Osteocyte (in vitro differentiated cells): Measurements from ENCODE around the gene BCO1. TPM values are rescaled to one million over a fixed set of nuclear protein-coding genes. Genes with fewer than 3 reads are reported as not detected.

Experiments
- DNase-seq: peaks from one replicate; pipeline ENCODE4 v3.0.0; 2021; ENCODE audit warnings: mixed read lengths; ENCODE audit not compliant: unreplicated experiment; ENCODE audit errors: extremely low spot score
- H3K27ac Mint-ChIP-seq: one replicate; pipeline ENCODE4 v1.8.0; 2021; ENCODE audit warnings: mild to moderate bottlenecking, mixed read lengths; ENCODE audit not compliant: unreplicated experiment
- H3K27me3 Mint-ChIP-seq: one replicate; pipeline ENCODE4 v1.8.0; 2021; ENCODE audit warnings: mixed read lengths; ENCODE audit not compliant: unreplicated experiment
- H3K36me3 Mint-ChIP-seq: one replicate; pipeline ENCODE4 v1.8.0; 2021; ENCODE audit warnings: mixed read lengths; ENCODE audit not compliant: unreplicated experiment
- H3K4me1 Mint-ChIP-seq: one replicate; pipeline ENCODE4 v1.8.0; 2021; ENCODE audit warnings: mixed read lengths; ENCODE audit not compliant: unreplicated experiment
- H3K4me3 Mint-ChIP-seq: one replicate; pipeline ENCODE4 v1.8.0; 2021; ENCODE audit warnings: mild to moderate bottlenecking, moderate library complexity, mixed read lengths; ENCODE audit not compliant: unreplicated experiment
- H3K9me3 Mint-ChIP-seq: one replicate; pipeline ENCODE4 v1.8.0; 2021; ENCODE audit warnings: mixed read lengths; ENCODE audit not compliant: unreplicated experiment
- total RNA-seq: library from RNA; stranded (reverse); gene quantifications from 2 replicates; pipeline ENCODE4 v1.2.1, GENCODE V29; 2021
- TF ChIP-seq, protein P1 (sequence below): fragments of 200-600 bp; sonication (generic); IDR thresholded peaks from 2 replicates; pipeline ENCODE4 v1.5.0; 2021; ENCODE audit warnings: antibody characterized with exemption, mild to moderate bottlenecking, moderate library complexity

BCO1 gene
- total RNA-seq, 1 donor from 2014 or later: not detected

DNA sequence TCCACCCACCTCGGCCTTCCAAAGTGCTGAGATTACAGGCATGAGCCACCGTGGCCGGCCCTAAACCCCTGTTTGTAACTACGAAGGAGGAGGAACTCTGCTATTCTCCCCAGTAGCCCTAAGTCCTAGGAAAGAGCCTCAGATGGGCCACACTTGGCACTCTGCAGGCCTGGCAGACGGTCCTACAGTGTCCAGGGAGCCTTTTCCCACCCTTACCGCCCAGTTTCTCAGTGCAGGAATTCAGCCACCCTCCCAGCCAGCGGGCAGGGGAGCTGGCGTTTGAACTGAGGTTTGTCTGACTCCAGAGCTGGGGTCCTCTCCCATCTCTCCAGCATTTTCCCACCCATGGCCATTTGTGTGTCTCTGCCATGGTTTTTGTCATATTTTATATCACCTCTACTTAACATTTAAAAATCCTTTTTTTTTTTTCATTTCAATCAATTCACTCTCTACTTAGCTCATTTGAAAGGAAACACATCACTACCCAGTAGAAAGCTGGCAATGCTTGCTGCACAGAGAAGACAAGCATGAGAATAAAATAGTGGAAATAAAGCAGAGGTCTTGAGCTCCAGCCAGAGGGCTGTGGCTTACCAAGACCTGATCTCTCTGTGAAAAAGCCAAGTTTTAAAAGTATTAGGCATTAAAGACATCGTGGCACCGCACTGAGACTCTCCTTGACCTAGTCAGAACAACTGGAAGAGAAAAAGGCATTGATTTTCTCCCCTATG is 34.9 kb downstream of the BCO1 start:
- Mint-ChIP-seq H3K27ac (no peak overlapping the region), H3K4me1 (no peaks in the 10 kb centered on the region), H3K36me3 (no peaks in the 10 kb centered on the region)

DNA sequence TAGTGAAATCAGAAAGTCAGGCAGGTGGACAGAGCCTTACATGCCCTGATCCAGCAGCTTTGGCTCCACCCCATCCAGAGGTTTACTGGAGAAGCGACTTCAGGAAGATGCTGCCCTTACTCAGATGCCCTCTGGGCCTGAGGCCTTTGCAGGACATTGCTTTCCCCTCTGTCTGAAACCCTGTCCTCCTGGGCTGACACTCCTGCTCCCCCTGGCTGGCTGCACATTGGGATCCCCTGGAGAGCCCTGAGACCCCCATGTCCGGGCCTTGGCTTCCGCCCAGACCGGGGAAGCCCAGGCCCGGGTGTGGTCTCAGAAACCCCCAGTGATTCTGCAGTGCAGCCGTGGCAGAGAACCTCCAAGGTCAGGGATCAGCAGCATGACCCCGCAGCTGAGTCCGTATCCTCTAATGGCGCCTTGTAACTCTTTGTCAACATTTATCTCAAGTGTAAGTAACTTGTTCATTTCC is 36.6 kb downstream of the BCO1 start:
- DNase-seq: no peak
- Mint-ChIP-seq H3K4me1 (no peaks in the 10 kb centered on the region), H3K27me3 (no peaks in the 10 kb centered on the region), H3K9me3 (no peaks in the 10 kb centered on the region), H3K4me3 (no peak overlapping the region), H3K36me3 (no peaks in the 10 kb centered on the region), H3K27ac (no peak overlapping the region)
- TF ChIP-seq, protein P1, sequence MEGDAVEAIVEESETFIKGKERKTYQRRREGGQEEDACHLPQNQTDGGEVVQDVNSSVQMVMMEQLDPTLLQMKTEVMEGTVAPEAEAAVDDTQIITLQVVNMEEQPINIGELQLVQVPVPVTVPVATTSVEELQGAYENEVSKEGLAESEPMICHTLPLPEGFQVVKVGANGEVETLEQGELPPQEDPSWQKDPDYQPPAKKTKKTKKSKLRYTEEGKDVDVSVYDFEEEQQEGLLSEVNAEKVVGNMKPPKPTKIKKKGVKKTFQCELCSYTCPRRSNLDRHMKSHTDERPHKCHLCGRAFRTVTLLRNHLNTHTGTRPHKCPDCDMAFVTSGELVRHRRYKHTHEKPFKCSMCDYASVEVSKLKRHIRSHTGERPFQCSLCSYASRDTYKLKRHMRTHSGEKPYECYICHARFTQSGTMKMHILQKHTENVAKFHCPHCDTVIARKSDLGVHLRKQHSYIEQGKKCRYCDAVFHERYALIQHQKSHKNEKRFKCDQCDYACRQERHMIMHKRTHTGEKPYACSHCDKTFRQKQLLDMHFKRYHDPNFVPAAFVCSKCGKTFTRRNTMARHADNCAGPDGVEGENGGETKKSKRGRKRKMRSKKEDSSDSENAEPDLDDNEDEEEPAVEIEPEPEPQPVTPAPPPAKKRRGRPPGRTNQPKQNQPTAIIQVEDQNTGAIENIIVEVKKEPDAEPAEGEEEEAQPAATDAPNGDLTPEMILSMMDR: no peak

More for the DNA sequence above, 34.9 kb downstream of the BCO1 start:
- TF ChIP-seq, protein P1: no peak
- H3K27me3 Mint-ChIP-seq: no peaks in the 10 kb centered on the region
- H3K4me3 Mint-ChIP-seq: no peak overlapping the region
- H3K9me3 Mint-ChIP-seq: no peaks in the 10 kb centered on the region
- DNase-seq: no peak

- DNase-seq: no peak
- no peaks in the 10 kb centered on the region for H3K9me3 Mint-ChIP-seq
- H3K27me3 Mint-ChIP-seq: no peaks in the 10 kb centered on the region
- no peak overlapping the region for H3K27ac Mint-ChIP-seq
- H3K4me1 Mint-ChIP-seq: no peaks in the 10 kb centered on the region
- TF ChIP-seq, protein P1: no peak
- no peak overlapping the region for H3K4me3 Mint-ChIP-seq
- no peaks in the 10 kb centered on the region for H3K36me3 Mint-ChIP-seq
These were observed 37.3 kb downstream of the BCO1 start for GRCh38 chr16:81275795-81276194.

DNA sequence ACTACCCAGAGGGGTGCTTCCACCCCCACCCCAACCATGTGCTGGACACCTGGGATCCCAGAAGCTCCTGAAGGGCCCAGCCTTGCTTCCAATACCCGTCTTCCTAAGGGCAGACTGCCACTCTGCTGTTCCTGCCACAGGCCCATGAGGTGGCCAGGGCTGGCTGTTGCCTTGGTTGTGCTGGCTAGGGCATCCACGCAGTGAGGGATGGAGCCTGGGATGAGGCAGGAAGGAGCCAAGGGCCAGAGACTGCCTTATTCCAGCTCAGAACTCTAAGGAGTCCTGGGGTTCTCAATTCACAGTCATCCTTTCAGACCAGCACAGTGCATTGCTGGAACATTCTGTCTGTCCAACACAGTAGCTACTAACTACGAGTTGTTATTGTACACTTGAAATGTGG is 37.8 kb downstream of the BCO1 start:
- no peak overlapping the region for H3K27ac Mint-ChIP-seq
- TF ChIP-seq, protein P1: no peak
- no peaks in the 10 kb centered on the region for H3K36me3 Mint-ChIP-seq
- no peak for DNase-seq
- H3K4me1 Mint-ChIP-seq: no peaks in the 10 kb centered on the region
- no peaks in the 10 kb centered on the region for H3K9me3 Mint-ChIP-seq
- no peak overlapping the region for H3K4me3 Mint-ChIP-seq
- no peaks in the 10 kb centered on the region for H3K27me3 Mint-ChIP-seq

- H3K36me3 Mint-ChIP-seq: no peaks in the 10 kb centered on the region
These were observed 39.1 kb downstream of the BCO1 start for GRCh38 chr16:81277541-81278080.

More at GRCh38 chr16:81277541-81278080, 39.1 kb downstream of the BCO1 start:
- H3K9me3 Mint-ChIP-seq: no peaks in the 10 kb centered on the region
- no peak overlapping the region for H3K4me3 Mint-ChIP-seq
- H3K27ac Mint-ChIP-seq: no peak overlapping the region
- no peak for DNase-seq
- no peaks in the 10 kb centered on the region for H3K27me3 Mint-ChIP-seq
- TF ChIP-seq, protein P1: no peak
- H3K4me1 Mint-ChIP-seq: no peaks in the 10 kb centered on the region
